GM12874 (cell line): ENCODE measurements around the gene CPPED1.

Source experiments
- CTCF ChIP-seq: IDR thresholded peaks from 2 replicates; pipeline ENCODE4 v1.5.1; 2011; ENCODE audit warnings: low read depth, mild to moderate bottlenecking, control low read depth, low read length, moderate library complexity; ENCODE audit not compliant: insufficient read depth

Gene CPPED1

GRCh38 chr16:12771341-12771798 lies 32.3 kb downstream of the CPPED1 start:
- TF ChIP-seq CTCF = no peak

- no peak for TF ChIP-seq CTCF
Measured at GRCh38 chr16:12769525-12769924, 34.2 kb downstream of the CPPED1 start.

GRCh38 chr16:12767897-12768296 lies 35.8 kb downstream of the CPPED1 start:
- TF ChIP-seq CTCF = no peak

- TF ChIP-seq CTCF = no peak
Measured at GRCh38 chr16:12766853-12767252, 36.8 kb downstream of the CPPED1 start.

GRCh38 chr16:12764813-12765488 lies 38.7 kb downstream of the CPPED1 start:
- TF ChIP-seq CTCF = no peak

GRCh38 chr16:12763517-12763916 lies 40.2 kb downstream of the CPPED1 start:
- TF ChIP-seq CTCF = no peak

GRCh38 chr16:12760819-12761611 lies 42.7 kb downstream of the CPPED1 start:
- TF ChIP-seq CTCF = no peak
